HUES64 (cell line): Measurements from ENCODE around the gene HELB.

Experiments used
- H3K27ac ChIP-seq: 2 replicates; pipeline ENCODE4 v1.7.0; 2013; ENCODE audit warnings: low read depth, low read length, inconsistent platforms
- H3K27me3 ChIP-seq: 2 replicates; pipeline ENCODE4 v1.6.1; 2013; ENCODE audit warnings: mild to moderate bottlenecking, low read length; ENCODE audit not compliant: insufficient read depth
- H3K36me3 ChIP-seq: 2 replicates; pipeline ENCODE4 v1.6.1; 2013; ENCODE audit warnings: mild to moderate bottlenecking, low read length; ENCODE audit not compliant: insufficient read depth
- H3K4me1 ChIP-seq: 2 replicates; pipeline ENCODE4 v1.6.1; 2013; ENCODE audit warnings: mild to moderate bottlenecking, low read length, moderate library complexity; ENCODE audit not compliant: insufficient read depth
- H3K4me3 ChIP-seq: 2 replicates; pipeline ENCODE4 v1.5.1; 2013; ENCODE audit warnings: mild to moderate bottlenecking, low read length, moderate library complexity
- H3K9ac ChIP-seq: 2 replicates; pipeline ENCODE4 v1.6.1; 2013; ENCODE audit warnings: mild to moderate bottlenecking, low read depth, low read length
- H3K9me3 ChIP-seq: 2 replicates; pipeline ENCODE4 v1.6.1; 2013; ENCODE audit warnings: low read depth, low read length; ENCODE audit not compliant: insufficient read depth
- WGBS: fragments of 150-250, 120-280 bp; methylation state at CpG from one replicate; pipeline ENCODE4 v1.1.7; 2013; ENCODE audit warnings: missing lambda C conversion rate; 5-methylcytosine and 5-hydroxymethylcytosine counted together

HELB gene

DNA sequence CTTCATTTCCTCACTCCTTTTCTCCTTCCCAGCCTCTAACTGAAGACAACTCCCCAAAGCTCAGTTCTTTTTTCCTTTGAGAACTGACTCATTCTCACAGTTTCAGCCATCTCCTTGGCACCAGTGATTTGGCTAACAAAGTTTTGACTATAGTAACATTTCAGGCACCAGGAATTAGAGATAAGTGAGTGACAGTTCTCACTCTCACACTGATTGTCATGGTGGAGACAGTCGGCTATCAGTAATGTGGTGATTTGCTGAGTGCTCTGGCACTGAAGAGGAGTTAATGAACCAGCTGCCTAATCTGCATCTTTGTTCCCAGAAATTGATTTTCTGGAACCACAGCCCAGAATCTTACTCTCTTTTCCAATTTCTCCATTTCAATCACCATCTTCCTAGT lies 29.5 kb downstream of the HELB start:
- Histone ChIP-seq H3K4me3 (no peak overlapping the region), H3K27ac (no peak overlapping the region), H3K9me3 (no peaks in the 10 kb centered on the region), H3K27me3 (no peaks in the 10 kb centered on the region), H3K36me3 (peaks cover 6% of the 10 kb centered on the region; the same call in 1 of the 2 replicates), H3K4me1 (no peaks in the 10 kb centered on the region), H3K9ac (no peak overlapping the region)
- WGBS = 86% methylated on average over 1 of the region's 1 CpG

DNA sequence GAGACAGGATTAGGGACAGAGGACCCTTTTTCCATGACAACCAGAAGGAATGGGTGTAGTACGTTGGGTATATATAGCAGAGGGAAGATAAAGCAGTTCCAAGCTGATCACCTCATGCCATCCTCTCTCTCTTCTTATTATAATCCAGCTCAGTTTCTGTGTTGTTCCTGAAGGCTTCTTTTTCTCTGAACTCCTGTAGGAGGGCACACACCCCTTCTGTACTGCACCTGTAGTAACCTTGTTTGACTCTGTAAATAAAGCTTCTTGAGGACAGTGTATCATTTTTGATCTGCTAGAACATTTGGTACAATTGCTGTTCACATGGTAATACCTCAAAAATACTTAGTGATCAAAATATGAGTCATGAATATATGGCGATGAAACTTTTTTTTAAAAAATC lies 33.5 kb downstream of the HELB start:
- no peak overlapping the region for H3K4me3 ChIP-seq
- H3K36me3 ChIP-seq = peaks cover 30% of the 10 kb centered on the region
- no peak overlapping the region for H3K9ac ChIP-seq
- 100% methylated on average over 1 of the region's 2 CpGs for WGBS
- 0 out of 2 replicates have a peak, but pooled peaks cover 9% of the 10 kb centered on the region for H3K9me3 ChIP-seq
- H3K27me3 ChIP-seq = no peaks in the 10 kb centered on the region
- H3K27ac ChIP-seq = no peak overlapping the region
- H3K4me1 ChIP-seq = no peaks in the 10 kb centered on the region

DNA sequence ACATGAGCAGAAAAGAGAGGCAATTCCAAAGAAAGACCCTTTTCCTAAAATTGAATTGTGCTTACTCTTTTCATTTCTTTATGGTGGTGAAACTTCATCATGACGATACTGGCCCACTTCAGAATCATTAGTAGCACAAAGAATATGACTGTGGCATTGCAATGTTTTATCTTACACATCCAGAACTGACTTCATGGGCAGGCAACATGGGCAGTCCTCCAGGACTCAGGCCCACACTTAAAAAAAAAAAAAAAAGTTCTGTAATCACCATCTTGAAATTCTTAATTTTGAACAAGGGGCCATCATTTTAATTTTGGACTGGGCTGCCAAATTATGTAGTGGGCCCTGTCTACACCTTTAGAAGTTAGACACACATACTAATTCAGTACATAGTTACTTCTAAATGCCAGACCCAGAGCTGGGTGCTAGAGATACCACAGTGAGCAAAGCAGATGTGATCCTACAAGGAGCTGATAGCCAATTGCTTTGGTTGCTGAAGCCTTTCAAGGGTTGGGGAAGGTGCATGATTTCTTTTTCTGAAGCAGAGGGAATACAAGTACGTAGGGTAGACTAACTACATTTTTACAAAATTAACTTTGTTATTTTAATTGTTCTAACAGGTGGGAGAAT lies 35.2 kb downstream of the HELB start:
- H3K9me3 ChIP-seq = peaks cover 22% of the 10 kb centered on the region
- no peak overlapping the region for H3K27ac ChIP-seq
- H3K9ac ChIP-seq = no peak overlapping the region
- 94% methylated on average over 1 of the region's 2 CpGs for WGBS
- H3K36me3 ChIP-seq = peaks cover 39% of the 10 kb centered on the region
- no peak overlapping the region for H3K4me3 ChIP-seq
- H3K27me3 ChIP-seq = no peaks in the 10 kb centered on the region
- H3K4me1 ChIP-seq = no peaks in the 10 kb centered on the region

DNA sequence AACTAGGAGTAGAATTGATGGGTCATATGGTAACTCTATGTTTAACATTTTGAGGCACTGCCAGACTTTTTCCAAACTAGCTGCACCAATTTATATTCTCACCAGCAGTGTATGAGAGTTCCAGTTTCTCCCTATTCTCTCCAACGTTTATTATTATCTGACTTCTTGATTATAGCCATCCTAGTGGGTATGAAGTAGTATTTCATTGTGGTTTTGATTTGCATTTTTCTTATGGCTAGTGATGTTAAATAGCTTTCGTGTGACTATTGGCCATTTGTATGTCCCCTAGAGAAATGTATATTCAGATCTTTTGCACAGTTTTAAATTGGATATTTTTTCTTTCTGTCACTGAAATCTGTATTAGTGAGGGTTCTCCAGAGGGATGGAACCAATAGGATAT lies 37.8 kb downstream of the HELB start:
- Histone ChIP-seq H3K27ac (no peak overlapping the region), H3K9me3 (peaks cover 22% of the 10 kb centered on the region), H3K9ac (no peak overlapping the region), H3K36me3 (peaks cover 43% of the 10 kb centered on the region), H3K27me3 (no peaks in the 10 kb centered on the region), H3K4me1 (no peaks in the 10 kb centered on the region), H3K4me3 (no peak overlapping the region)
- 86% methylated on average over 1 of the region's 2 CpGs for WGBS

DNA sequence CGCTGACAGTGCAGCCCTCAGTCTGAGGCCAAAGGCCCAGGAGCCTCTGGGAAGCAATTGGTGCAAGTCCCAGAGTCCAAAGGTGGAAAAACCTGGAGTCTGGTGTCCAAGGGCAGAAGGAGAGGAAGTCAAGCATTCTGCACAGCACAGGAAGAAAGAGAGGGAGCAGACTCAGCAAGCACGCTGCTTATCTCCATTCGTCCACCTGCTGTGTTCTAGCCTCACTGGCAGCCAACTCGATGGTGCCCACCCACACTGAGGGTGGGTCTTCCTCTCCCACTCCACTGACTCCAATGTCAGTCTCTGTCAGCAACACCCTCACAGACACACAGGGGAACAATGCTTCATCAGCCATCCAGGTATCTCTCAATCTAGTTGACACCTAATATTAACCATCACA lies 38.8 kb downstream of the HELB start:
- no peak overlapping the region for H3K9ac ChIP-seq
- H3K9me3 ChIP-seq = peaks cover 22% of the 10 kb centered on the region

DNA sequence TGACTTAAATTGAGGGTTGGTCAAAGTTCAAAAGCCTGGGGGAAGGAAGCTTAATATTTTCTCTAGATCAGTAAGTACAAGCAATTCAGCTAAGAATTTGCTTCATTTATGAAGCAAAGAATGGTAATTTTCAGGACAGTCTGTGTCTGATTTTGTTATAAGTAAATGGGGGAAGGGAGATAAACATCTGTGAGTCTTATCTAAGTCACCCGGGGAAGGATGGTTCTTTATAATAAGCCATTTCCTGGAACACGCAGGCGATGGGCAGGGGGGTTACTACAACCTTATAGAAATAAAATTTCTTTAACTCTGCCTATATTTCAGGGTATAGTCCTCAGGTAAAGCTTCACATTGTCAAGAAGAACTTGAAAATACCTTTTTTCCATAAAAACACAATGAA lies 42.9 kb downstream of the HELB start:
- 88% methylated on average over 3 of the region's 3 CpGs for WGBS
- Histone ChIP-seq H3K27ac (no peak overlapping the region), H3K4me3 (no peak overlapping the region), H3K9me3 (peaks cover 15% of the 10 kb centered on the region), H3K27me3 (no peaks in the 10 kb centered on the region), H3K9ac (no peak overlapping the region), H3K36me3 (peaks cover 23% of the 10 kb centered on the region), H3K4me1 (no peaks in the 10 kb centered on the region)

More for the DNA sequence above, 38.8 kb downstream of the HELB start:
- no peak overlapping the region for H3K27ac ChIP-seq
- H3K27me3 ChIP-seq = no peaks in the 10 kb centered on the region
- peaks cover 43% of the 10 kb centered on the region for H3K36me3 ChIP-seq
- H3K4me1 ChIP-seq = no peaks in the 10 kb centered on the region
- 96% methylated on average over 4 of the region's 4 CpGs for WGBS
- H3K4me3 ChIP-seq = no peak overlapping the region

DNA sequence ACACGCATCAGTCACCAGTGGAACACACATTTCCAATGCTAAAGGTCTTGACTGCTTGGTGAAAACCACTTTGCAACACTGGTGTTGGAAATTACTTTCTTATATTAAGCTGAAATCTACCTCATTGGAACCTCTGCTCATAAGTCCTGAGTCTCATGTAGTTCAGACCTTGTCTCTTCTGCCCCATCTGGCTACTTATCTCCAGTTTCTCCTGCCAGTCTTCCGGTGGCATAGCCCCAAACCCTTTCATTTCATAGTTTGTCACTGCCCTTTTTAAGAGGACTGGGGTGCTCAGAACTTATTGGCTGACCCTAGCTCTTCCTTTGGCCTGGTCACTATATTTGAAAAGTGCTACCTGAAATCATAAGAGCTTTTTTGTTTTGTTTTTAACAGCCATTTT lies 43.7 kb downstream of the HELB start:
- peaks cover 13% of the 10 kb centered on the region for H3K9me3 ChIP-seq
- no peak overlapping the region for H3K27ac ChIP-seq
- WGBS = 93% methylated on average over 2 of the region's 2 CpGs
- H3K36me3 ChIP-seq = peaks cover 19% of the 10 kb centered on the region
- H3K4me1 ChIP-seq = no peaks in the 10 kb centered on the region
- no peak overlapping the region for H3K4me3 ChIP-seq
- no peak overlapping the region for H3K9ac ChIP-seq
- H3K27me3 ChIP-seq = no peaks in the 10 kb centered on the region

DNA sequence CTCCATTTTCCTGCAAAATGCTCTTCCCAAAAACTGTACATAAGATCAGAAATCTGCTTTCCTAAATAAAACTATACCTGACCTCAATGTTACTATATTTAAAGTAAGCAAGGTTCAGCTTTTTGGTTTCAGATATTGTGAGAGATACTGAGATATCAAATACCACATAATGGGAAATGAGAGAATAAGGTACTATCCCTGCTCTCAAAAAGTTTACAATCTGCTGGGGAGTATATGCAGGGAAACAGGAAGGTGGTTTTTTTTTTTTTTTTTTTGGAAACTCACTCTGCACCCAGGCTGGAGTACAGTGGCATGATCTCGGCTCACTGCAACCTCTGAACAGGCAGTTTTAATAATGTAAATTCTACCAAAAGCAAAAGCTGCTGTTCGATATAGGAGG lies 49.0 kb downstream of the HELB start:
- Histone ChIP-seq H3K9me3 (no peaks in the 10 kb centered on the region), H3K4me3 (no peak overlapping the region), H3K27me3 (no peaks in the 10 kb centered on the region), H3K4me1 (no peaks in the 10 kb centered on the region), H3K9ac (no peak overlapping the region), H3K36me3 (0 out of 2 replicates have a peak, but pooled peaks cover 4% of the 10 kb centered on the region), H3K27ac (no peak overlapping the region)
- 96% methylated on average over 2 of the region's 2 CpGs for WGBS

DNA sequence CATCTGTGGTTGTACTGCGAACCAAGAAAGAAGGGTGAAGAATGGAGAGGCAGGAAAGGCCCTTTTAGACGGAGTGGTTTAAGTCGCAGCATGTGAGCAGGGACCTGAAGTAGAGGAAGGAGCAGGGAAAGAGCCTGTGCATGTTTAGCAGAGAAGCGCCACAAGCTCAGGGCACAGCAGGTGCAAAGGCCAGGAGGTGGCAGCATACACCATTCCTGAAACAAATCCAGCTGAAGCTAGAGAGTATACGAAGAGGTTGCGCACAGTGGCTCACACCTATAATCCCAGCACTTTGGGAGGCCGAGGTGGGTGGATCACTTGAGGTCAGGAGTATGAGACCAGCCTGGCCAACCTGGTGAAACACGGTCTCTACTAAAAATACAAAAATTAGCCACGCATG lies 49.9 kb downstream of the HELB start:
- H3K27me3 ChIP-seq = no peaks in the 10 kb centered on the region
- H3K9me3 ChIP-seq = no peaks in the 10 kb centered on the region
- 61% methylated on average over 9 of the region's 9 CpGs for WGBS
- peaks cover 1% of the 10 kb centered on the region; the same call in 1 of the 2 replicates for H3K4me1 ChIP-seq
- H3K36me3 ChIP-seq = no peaks in the 10 kb centered on the region
- H3K27ac ChIP-seq = no peak overlapping the region
- H3K4me3 ChIP-seq = no peak overlapping the region
- no peak overlapping the region for H3K9ac ChIP-seq

DNA sequence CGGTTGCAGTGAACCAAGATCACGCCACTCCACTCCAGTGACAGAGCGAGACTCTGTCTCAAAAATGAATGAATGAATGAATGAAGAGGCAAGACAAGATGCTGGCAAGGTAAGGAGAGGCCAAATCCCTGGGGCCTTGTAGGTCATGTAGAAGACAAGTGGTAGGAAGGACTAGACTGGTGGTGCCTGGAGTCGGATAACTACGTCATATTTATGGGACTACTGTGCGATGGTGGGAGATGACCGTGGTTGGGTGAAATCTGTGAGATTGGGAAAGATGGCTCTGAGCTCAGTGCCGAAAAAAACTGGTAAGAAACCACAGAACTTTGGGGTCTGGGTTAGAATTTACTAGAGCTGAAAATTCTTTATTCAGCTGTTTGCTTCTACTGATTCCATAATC lies 50.6 kb downstream of the HELB start:
- no peaks in the 10 kb centered on the region for H3K36me3 ChIP-seq
- WGBS = 96% methylated on average over 8 of the region's 8 CpGs

DNA sequence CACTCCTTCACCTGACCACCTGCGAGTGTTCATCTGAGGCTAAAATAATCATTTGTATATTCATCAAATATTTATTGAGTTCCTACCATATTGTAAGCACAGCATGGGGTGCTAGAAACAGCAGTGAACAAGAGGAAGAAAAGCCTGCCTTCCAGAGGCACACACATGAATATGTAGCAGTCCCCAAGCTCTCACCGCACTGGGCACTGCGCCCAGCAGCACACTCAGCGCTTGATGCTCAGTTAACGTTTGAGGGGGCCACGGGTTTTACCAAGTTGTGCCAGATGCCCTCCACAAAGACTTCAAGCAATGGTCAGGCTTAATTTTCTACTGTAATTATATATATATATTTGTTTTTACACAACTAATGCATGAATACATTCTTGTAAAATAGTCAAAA lies 52.0 kb downstream of the HELB start:
- Histone ChIP-seq H3K4me3 (no peak overlapping the region), H3K9ac (no peak overlapping the region), H3K27ac (no peak overlapping the region), H3K4me1 (peaks cover 5% of the 10 kb centered on the region; the same call in 1 of the 2 replicates), H3K27me3 (no peaks in the 10 kb centered on the region), H3K36me3 (no peaks in the 10 kb centered on the region), H3K9me3 (no peaks in the 10 kb centered on the region)
- 97% methylated on average over 5 of the region's 6 CpGs for WGBS

More for the DNA sequence above, 50.6 kb downstream of the HELB start:
- H3K9ac ChIP-seq = no peak overlapping the region
- no peaks in the 10 kb centered on the region for H3K27me3 ChIP-seq
- peaks cover 5% of the 10 kb centered on the region; the same call in 1 of the 2 replicates for H3K4me1 ChIP-seq
- H3K27ac ChIP-seq = no peak overlapping the region
- no peaks in the 10 kb centered on the region for H3K9me3 ChIP-seq
- no peak overlapping the region for H3K4me3 ChIP-seq

DNA sequence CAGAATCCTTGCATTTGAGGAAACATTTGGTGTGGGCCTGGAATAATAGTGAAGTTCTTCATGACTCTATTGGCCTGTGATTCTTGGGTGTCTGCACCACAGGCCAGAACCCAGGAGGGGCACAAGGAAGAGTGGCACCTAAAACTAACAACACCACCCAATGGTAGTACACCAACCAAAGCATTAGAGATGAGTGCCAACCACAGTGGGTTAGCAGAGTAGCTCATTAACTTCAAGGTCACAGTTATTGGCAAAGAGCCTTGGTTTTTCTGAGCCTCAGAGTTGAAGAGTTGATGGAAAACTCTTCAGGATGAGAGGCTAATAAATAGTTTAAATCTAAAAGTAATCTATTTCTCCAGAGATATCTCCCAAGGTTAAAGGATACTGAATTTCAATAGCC lies 57.0 kb downstream of the HELB start:
- no peaks in the 10 kb centered on the region for H3K36me3 ChIP-seq
- H3K27ac ChIP-seq = no peak overlapping the region
- H3K9ac ChIP-seq = no peak overlapping the region
- H3K27me3 ChIP-seq = no peaks in the 10 kb centered on the region
- H3K9me3 ChIP-seq = no peaks in the 10 kb centered on the region
- H3K4me1 ChIP-seq = peaks cover 5% of the 10 kb centered on the region; the same call in 1 of the 2 replicates
- H3K4me3 ChIP-seq = no peak overlapping the region
